Transverse colon (tissue), 4 donors: ENCODE measurements around the gene AP1G2. TPM values are rescaled to one million over a fixed set of nuclear protein-coding genes. Genes with fewer than 3 reads are reported as not detected.

Source experiments
- DNase-seq: peaks from one replicate; pipeline ENCODE4 v3.0.0-alpha.2; 2019
- H3K27ac ChIP-seq, 4 donors: fragments of 200-600 bp; sonication (generic); 2 replicates each; pipeline ENCODE4 v1.5.1; 2016 to 2018; ENCODE audit warnings: inconsistent platforms in 4 of 4
- H3K27me3 ChIP-seq: fragments of 200-600 bp; sonication (generic); 2 replicates; pipeline ENCODE4 v1.5.1; 2017; ENCODE audit warnings: inconsistent platforms
- H3K36me3 ChIP-seq, 4 donors: fragments of 200-600 bp; sonication (generic); 2 replicates each; pipeline ENCODE4 v1.5.1; 2017 to 2019; ENCODE audit warnings: inconsistent platforms in 4 of 4
- H3K4me1 ChIP-seq, 4 donors: fragments of 200-600 bp; sonication (generic); 2 replicates each; pipeline ENCODE4 v1.5.1; 2017 to 2020; ENCODE audit warnings: inconsistent platforms in 4 of 4
- H3K4me3 ChIP-seq, 4 donors: fragments of 200-600 bp; sonication (generic); 1 replicate in 1 of 4; 2 replicates in 3 of 4; pipeline versions ENCODE4 v1.5.1 to v1.6.1; 2017 to 2019; ENCODE audit warnings: inconsistent platforms in 4 of 4
- H3K9me3 ChIP-seq, 2 donors: fragments of 200-600 bp; sonication (generic); 2 replicates each; pipeline ENCODE4 v1.5.1; 2017 to 2019; ENCODE audit warnings: inconsistent platforms in 2 of 2
- EP300 ChIP-seq: sonication (generic); formaldehyde crosslinking; IDR thresholded peaks from one replicate; pipeline ENCODE4 v1.6.1; 2017; ENCODE audit warnings: antibody characterized with exemption, low read depth
- POLR2A ChIP-seq: fragments of 450-650 bp; IDR thresholded peaks from one replicate; pipeline ENCODE4 v1.6.1; 2016; ENCODE audit warnings: antibody characterized with exemption, mild to moderate bottlenecking, moderate library complexity
- POLR2AphosphoS5 ChIP-seq, 3 donors: sonication (generic); formaldehyde crosslinking; IDR thresholded peaks; one replicate each; pipeline ENCODE4 v1.6.1; 2016; ENCODE audit warnings: antibody characterized with exemption in 3 of 3
- WGBS, 2 donors: methylation state at CpG; one replicate each; pipeline ENCODE4 v1.1.5; 2018; ENCODE audit warnings: low coverage in 1 of 2; 5-methylcytosine and 5-hydroxymethylcytosine counted together
- in situ Hi-C, 4 donors: fragments of 200-750 bp; cut with MboI; loops; one replicate each; pipeline versions ENCODE4 v1.15.0 to v1.15.1; 2017; ENCODE audit warnings: low sequenced_read_pairs in 3 of 4, low pct_ligation_motif_present in 1 of 4, low pct_unique_long_range_greater_than_20kb in 1 of 4
- intact Hi-C: fragments of 100-400 bp; cut with DNase I; formaldehyde crosslinking; loops from one replicate; pipeline ENCODE4 v1.15.1; 2023; ENCODE audit warnings: low total_unique reads
- total RNA-seq, 4 donors: library from RNA; depleted of rRNA; stranded (reverse); fragments of >200 nt; gene quantifications; one replicate each; pipeline ENCODE4 v1.1.0, GENCODE V29; 2016
- TF ChIP-seq, protein P1 (sequence below), 5 experiments: fragments of 200-600 bp in 3 of 5; fragments of 450-650 bp in 2 of 5; sonication (generic) in 3 of 5; IDR thresholded peaks; 1 replicate in 2 of 5; 2 replicates in 3 of 5; pipeline ENCODE4 v1.5.1; 2016 to 2017; ENCODE audit warnings: antibody characterized with exemption in 5 of 5, inconsistent platforms in 3 of 5, mild to moderate bottlenecking in 2 of 5, moderate library complexity in 1 of 5

AP1G2 gene
- total RNA-seq, 4 donors from 2014 or later, result 163 to 508 (median 237) TPM

- H3K27ac ChIP-seq, result no peak overlapping the region
- intact Hi-C loops, result no loop called here
- H3K27me3 ChIP-seq, result peaks cover 30% of the 10 kb centered on the region
Observed at GRCh38 chr14:23571701-23572523, 4.3 kb upstream of the AP1G2 start.

GRCh38 chr14:23570806-23571483 lies 3.4 kb upstream of the AP1G2 start:
- Histone ChIP-seq H3K9me3 (no peaks in the 10 kb centered on the region), H3K36me3 (no peaks in the 10 kb centered on the region), H3K27me3 (peaks cover 21% of the 10 kb centered on the region), H3K27ac (no peak overlapping the region), H3K4me3 (no peak overlapping the region), H3K4me1 (peaks cover 4 to 19% (median 15%) of the 10 kb centered on the region in 4 donors)
- intact Hi-C loops (no loop called here), in situ Hi-C loops (loop anchor here in 2 of 4 donors (25.0 kb wide), 1 partner anchor 234 kb away; no protein-coding TSS in a partner anchor)
- no peak for DNase-seq
- TF ChIP-seq EP300 (no peak), POLR2AphosphoS5 (IDR thresholded peaks at IDR 0.05) (no peak), POLR2A (no peak)
- TF ChIP-seq, protein P1, sequence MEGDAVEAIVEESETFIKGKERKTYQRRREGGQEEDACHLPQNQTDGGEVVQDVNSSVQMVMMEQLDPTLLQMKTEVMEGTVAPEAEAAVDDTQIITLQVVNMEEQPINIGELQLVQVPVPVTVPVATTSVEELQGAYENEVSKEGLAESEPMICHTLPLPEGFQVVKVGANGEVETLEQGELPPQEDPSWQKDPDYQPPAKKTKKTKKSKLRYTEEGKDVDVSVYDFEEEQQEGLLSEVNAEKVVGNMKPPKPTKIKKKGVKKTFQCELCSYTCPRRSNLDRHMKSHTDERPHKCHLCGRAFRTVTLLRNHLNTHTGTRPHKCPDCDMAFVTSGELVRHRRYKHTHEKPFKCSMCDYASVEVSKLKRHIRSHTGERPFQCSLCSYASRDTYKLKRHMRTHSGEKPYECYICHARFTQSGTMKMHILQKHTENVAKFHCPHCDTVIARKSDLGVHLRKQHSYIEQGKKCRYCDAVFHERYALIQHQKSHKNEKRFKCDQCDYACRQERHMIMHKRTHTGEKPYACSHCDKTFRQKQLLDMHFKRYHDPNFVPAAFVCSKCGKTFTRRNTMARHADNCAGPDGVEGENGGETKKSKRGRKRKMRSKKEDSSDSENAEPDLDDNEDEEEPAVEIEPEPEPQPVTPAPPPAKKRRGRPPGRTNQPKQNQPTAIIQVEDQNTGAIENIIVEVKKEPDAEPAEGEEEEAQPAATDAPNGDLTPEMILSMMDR (IDR thresholded peaks at IDR 0.05), result no peak
- WGBS, 2 donors, result 85 to 90% methylated on average over 2 to 22 of the region's 23 CpGs

More at GRCh38 chr14:23571701-23572523, 4.3 kb upstream of the AP1G2 start:
- H3K4me1 ChIP-seq, result peaks cover 4 to 22% (median 19%) of the 10 kb centered on the region in 4 donors
- 63 to 67% methylated on average over 4 to 14 of the region's 14 CpGs for WGBS, 2 donors
- H3K36me3 ChIP-seq, result no peaks in the 10 kb centered on the region
- H3K4me3 ChIP-seq, result no peak overlapping the region
- no peak for TF ChIP-seq EP300
- no peak for TF ChIP-seq POLR2AphosphoS5 (IDR thresholded peaks at IDR 0.05)
- no peak for TF ChIP-seq POLR2A
- TF ChIP-seq, protein P1 (IDR thresholded peaks at IDR 0.05), result no peak
- H3K9me3 ChIP-seq, result no peaks in the 10 kb centered on the region
- no peak for DNase-seq
- in situ Hi-C loops, result loop anchor here in 2 of 4 donors (25.0 kb wide), 1 partner anchor 235 kb away; no protein-coding TSS in a partner anchor

GRCh38 chr14:23569443-23570151 lies 2.0 kb upstream of the AP1G2 start:
- Histone ChIP-seq H3K4me1 (peaks cover 4 to 19% (median 13%) of the 10 kb centered on the region in 4 donors), H3K4me3 (no peak overlapping the region), H3K36me3 (no peaks in the 10 kb centered on the region), H3K27me3 (peaks cover 7% of the 10 kb centered on the region), H3K9me3 (no peaks in the 10 kb centered on the region), H3K27ac (no peak overlapping the region)
- intact Hi-C loops (no loop called here), in situ Hi-C loops (loop anchor here in 2 of 4 donors (10.0 to 25.0 kb wide), 2 partner anchors 85 to 232 kb away; no protein-coding TSS in a partner anchor)
- WGBS, 2 donors, result 40 to 68% methylated on average over 1 to 7 of the region's 7 CpGs
- DNase-seq, result no peak
- TF ChIP-seq, protein P1 (IDR thresholded peaks at IDR 0.05), result no peak
- TF ChIP-seq POLR2A, result no peak
- no peak for TF ChIP-seq POLR2AphosphoS5 (IDR thresholded peaks at IDR 0.05)
- TF ChIP-seq EP300, result no peak
